ENCODE data around the gene MUC13. TPM values are rescaled to one million over a fixed set of nuclear protein-coding genes. Genes with fewer than 3 reads are reported as not detected.

Gene MUC13
- total RNA-seq, 2 donors from 2014 or later = 0.66 to 1.6 TPM

DNA sequence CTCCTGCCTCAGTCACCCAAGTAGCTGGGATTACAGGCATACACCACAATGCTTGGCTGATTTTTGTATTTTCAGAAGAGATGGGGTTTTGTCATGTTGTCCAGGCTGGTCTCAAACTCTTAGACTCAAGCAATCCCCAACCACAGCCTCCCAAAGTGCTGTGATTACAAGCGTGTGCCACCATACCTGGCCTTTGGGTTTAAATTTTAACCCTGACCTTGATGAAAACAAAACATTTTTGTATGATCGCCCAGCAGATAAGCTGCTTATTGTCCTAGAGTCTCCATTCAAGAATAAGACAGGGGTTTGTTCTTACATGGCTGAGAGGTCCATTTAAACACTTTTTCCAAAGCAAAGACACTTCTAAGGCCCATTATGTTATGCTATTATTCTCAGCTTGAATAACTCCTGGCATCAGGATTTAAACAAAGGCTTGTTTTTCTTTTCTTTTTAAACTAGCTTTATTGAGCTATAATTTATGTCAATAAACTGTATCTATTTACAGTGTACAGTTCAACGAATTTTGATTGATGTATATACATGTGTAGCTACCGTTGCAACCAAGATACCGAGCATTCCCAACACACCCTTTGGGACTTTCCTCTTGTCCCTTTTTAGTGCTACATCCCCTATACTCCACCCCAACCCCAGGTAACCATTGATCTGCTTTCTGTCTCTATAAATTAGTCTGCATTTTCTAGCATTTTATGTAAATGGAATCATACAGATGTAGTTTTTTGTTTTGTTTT, 1.4 kb upstream of the MUC13 start:
- TF ChIP-seq, protein P1, sequence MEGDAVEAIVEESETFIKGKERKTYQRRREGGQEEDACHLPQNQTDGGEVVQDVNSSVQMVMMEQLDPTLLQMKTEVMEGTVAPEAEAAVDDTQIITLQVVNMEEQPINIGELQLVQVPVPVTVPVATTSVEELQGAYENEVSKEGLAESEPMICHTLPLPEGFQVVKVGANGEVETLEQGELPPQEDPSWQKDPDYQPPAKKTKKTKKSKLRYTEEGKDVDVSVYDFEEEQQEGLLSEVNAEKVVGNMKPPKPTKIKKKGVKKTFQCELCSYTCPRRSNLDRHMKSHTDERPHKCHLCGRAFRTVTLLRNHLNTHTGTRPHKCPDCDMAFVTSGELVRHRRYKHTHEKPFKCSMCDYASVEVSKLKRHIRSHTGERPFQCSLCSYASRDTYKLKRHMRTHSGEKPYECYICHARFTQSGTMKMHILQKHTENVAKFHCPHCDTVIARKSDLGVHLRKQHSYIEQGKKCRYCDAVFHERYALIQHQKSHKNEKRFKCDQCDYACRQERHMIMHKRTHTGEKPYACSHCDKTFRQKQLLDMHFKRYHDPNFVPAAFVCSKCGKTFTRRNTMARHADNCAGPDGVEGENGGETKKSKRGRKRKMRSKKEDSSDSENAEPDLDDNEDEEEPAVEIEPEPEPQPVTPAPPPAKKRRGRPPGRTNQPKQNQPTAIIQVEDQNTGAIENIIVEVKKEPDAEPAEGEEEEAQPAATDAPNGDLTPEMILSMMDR (IDR thresholded peaks at IDR 0.05) = no peak
- no peak for TF ChIP-seq POLR2A (IDR thresholded peaks at IDR 0.05)
- ATAC-seq (no peak), DNase-seq (no peak)
- WGBS, 2 donors = 36 to 42% methylated on average over 5 of the region's 5 CpGs
- intact Hi-C loops (cut with DNase I) = no loop called here
- Histone ChIP-seq H3K4me3 (no peak overlapping the region), H3K27ac (no peak overlapping the region), H3K27me3 (no peaks in the 10 kb centered on the region), H3K9me3 (no peaks in the 10 kb centered on the region), H3K36me3 (replicated peaks in 1 of 2; ENCODE audit: insufficient read depth in 1 of 2, low read depth in 2 of 2) (no peaks in the 10 kb centered on the region), H3K4me1 (peaks cover 3% of the 10 kb centered on the region)

DNA sequence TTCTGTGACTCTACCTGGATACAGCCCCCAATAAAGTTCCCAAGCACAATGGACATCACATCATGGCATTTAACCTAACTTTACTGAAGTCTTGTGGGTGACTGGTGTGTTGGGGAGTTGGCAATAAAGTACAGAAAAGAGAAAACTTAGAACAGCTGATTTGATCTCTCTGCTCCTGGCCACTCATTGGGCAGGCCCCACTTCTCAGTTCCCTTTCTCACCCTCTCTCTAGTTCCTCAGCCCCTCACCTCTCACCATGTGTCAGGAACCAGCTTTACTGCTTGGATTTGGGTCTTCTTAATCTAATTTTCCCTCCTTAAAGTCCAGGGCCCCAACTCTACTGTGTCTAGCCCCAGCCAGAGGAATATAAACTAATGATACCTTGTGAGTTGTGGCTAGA, 713 bp upstream of the MUC13 start:
- H3K4me1 ChIP-seq = peaks cover 3% of the 10 kb centered on the region
- DNase-seq = no peak
- no peak overlapping the region for H3K4me3 ChIP-seq
- H3K9me3 ChIP-seq = no peaks in the 10 kb centered on the region
- H3K27me3 ChIP-seq = no peaks in the 10 kb centered on the region
- no peaks in the 10 kb centered on the region for H3K36me3 ChIP-seq (replicated peaks in 1 of 2; ENCODE audit: insufficient read depth in 1 of 2, low read depth in 2 of 2)
- peak overlapping the region in 1 of 4 donors; percentile 34 for H3K27ac ChIP-seq
- no peak for TF ChIP-seq POLR2A (IDR thresholded peaks at IDR 0.05)
- TF ChIP-seq, protein P1 (IDR thresholded peaks at IDR 0.05) = no peak
- intact Hi-C loops (cut with DNase I) = no loop called here
- ATAC-seq = no peak

DNA sequence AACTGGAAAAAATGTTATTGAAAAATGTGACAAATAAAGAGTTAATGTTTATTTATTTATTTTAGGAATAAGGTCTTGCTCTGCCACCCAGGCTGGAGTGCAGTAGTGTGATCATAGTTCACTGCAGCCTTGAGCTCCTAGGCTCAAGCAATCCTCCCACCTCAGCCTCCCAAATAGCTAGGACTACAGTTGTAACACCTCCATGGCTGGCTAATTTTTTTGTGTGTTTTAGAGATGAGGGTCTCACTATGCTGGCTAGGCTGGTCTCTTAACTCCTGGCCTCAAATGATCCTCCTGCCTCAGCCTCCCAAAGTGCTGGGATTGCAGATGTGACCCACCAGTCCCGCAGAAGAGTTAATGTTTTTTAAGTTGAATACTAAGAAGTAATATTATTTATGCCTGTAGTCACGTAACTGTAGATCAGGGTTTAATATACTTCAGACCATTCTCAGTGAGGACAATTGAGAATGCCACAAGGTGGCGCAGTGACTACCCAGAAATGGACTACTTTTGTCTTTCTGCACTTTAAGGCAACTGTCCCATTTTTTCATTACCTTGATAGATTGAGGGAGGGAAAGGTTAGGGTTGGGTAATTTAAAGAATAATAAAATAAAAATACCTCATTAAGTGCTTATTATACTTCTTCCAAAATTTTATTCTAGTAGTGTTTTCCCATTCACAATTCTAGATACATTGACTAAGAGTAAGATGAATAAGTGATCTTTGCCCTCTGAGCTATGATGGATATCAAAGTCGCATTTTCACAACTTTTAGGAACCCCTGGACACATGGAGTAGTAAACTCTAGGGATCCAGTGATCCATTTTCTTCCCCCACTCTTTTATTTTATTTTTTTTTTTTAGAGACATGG, 6.0 kb downstream of the MUC13 start:
- ATAC-seq (peak; percentile 55), DNase-seq (peak; percentile 69 to 82 (median 78))
- 16 to 20% methylated on average over 4 of the region's 4 CpGs for WGBS, 2 donors
- intact Hi-C loops (cut with DNase I) = no loop called here
- TF ChIP-seq POLR2A (IDR thresholded peaks at IDR 0.05) = no peak
- TF ChIP-seq, protein P1 (IDR thresholded peaks at IDR 0.05) = peak; percentile 58 to 80 (median 75)
- Histone ChIP-seq H3K27me3 (no peaks in the 10 kb centered on the region), H3K4me3 (no peak overlapping the region), H3K36me3 (replicated peaks in 1 of 2; ENCODE audit: insufficient read depth in 1 of 2, low read depth in 2 of 2) (no peaks in the 10 kb centered on the region), H3K9me3 (no peaks in the 10 kb centered on the region), H3K27ac (no peak overlapping the region), H3K4me1 (peaks cover 12% of the 10 kb centered on the region)

DNA sequence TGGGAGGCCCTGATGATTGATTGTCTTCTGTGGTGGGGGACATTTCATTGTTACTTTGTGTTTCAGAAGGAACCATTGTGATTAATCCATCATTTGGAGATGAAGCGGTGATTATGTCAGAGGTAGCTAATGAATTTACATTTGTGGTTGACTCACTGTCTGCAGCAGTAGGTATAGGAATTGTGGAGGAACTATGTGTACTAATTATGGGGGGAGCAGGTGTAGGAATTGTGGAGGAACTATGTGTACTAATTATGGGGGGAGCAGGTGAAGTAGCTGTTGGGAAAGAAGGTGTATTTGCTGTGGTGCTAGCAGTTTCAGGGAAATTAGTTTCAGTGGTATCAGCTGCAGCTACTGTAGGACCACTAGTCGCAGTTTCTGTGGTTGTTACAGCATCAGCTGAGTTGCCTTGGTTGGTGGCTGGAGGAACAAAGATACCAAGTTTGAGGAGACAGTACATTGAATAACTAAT, 6.9 kb downstream of the MUC13 start:
- no peak overlapping the region for H3K4me3 ChIP-seq
- no peaks in the 10 kb centered on the region for H3K27me3 ChIP-seq
- no peak overlapping the region for H3K27ac ChIP-seq
- no peaks in the 10 kb centered on the region for H3K36me3 ChIP-seq (replicated peaks in 1 of 2; ENCODE audit: insufficient read depth in 1 of 2, low read depth in 2 of 2)
- no peak for ATAC-seq
- H3K9me3 ChIP-seq = no peaks in the 10 kb centered on the region
- DNase-seq = no peak
- no peak for TF ChIP-seq POLR2A (IDR thresholded peaks at IDR 0.05)
- TF ChIP-seq, protein P1 (IDR thresholded peaks at IDR 0.05) = no peak
- intact Hi-C loops (cut with DNase I) = no loop called here
- WGBS, 2 donors = 89 to 96% methylated on average over 2 of the region's 2 CpGs
- H3K4me1 ChIP-seq = peaks cover 12% of the 10 kb centered on the region

All from body of pancreas (tissue), 4 donors.